Stimulated activated CD4-positive, alpha-beta T cell treated with anti-CD3 and anti-CD28 coated beads, Interleukin-1b, Interleukin-23, amount 100 ng/mL, for 24 hours (primary cell): Measurements from ENCODE around the gene MT2A.

Experiments used
- DNase-seq, 4 experiments: peaks; one replicate each; pipeline ENCODE4 v3.0.0-alpha.2; 2020; ENCODE audit warnings: low read depth in 4 of 4, low spot score in 1 of 4

The MT2A gene

GRCh38 chr16:56636616-56637413, 28.4 kb downstream of the MT2A start:
- no peak for DNase-seq

- no peak for DNase-seq
Observed at GRCh38 chr16:56637814-56638750, 29.7 kb downstream of the MT2A start, which contains the start of gene MT1A. Gene MT1A, plus strand, starts transcription at chr16:56638666. Its CDS starts 73 bp downstream, at chr16:56638739.

GRCh38 chr16:56639045-56639444, 30.7 kb downstream of the MT2A start:
- no peak for DNase-seq

DNA sequence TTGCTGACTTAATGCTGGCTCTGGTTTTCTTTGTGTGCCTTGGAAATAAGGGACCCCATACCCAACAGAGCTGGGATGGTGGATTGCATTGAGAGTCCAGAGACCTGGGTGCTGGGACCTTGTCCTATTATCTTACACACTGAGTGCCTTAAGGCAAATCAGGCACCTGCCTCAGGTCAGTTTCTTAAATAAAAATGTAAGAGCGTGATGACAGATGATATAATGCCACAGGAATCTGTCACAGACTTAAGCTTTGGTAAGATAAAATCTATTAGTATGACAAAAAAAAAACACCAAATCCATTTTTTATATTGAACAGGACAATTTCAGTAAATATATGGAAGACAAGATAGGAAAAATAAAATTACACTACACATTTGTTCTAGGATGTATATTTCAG, 31.7 kb downstream of the MT2A start:
- no peak for DNase-seq

GRCh38 chr16:56641166-56641565, 32.8 kb downstream of the MT2A start:
- DNase-seq: no peak

- DNase-seq: peak in 3 of 4 experiments; percentile 47 to 72 (median 59)
Observed at GRCh38 chr16:56643080-56643778, 34.8 kb downstream of the MT2A start.

- DNase-seq: no peak
Observed at GRCh38 chr16:56643833-56644232, 35.4 kb downstream of the MT2A start.

DNA sequence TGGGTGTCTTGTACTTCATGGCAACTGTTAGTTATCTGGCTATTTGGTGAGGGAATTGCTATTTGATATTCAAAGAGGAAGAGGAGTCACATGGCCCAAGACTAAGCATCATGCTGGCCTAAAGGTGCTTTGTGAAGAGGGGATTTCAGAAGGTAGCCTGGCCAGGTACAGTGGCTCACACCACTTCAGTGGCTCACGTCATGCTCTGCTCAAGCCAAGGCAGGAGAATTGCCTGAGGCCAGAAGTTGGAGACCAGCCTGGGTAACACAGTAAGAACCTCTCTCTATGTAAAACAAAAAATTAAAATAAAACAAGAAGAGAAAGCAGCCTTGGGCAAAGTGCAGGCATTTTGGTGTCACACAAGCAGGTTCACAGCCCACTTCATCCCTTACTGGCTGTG, 36.9 kb downstream of the MT2A start:
- no peak for DNase-seq

DNA sequence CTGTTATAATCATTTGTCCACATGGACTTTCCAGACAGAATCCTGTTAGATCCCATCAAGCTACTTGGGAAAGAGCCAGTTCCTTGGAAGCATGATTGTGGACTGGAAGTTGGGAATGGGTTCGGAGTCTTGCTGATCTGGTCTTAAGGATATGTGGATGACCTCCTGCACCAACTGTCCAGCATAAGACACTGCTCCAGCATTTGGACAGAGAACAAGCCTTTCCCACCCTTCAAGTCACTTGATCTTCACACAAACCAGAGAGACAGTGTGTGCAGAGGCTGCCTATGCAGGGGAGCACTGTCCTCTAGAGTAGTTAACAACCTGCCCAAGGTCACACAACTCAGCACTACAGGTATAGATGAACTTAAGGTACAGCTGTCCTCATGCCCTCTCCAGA, 37.5 kb downstream of the MT2A start:
- DNase-seq: no peak

DNA sequence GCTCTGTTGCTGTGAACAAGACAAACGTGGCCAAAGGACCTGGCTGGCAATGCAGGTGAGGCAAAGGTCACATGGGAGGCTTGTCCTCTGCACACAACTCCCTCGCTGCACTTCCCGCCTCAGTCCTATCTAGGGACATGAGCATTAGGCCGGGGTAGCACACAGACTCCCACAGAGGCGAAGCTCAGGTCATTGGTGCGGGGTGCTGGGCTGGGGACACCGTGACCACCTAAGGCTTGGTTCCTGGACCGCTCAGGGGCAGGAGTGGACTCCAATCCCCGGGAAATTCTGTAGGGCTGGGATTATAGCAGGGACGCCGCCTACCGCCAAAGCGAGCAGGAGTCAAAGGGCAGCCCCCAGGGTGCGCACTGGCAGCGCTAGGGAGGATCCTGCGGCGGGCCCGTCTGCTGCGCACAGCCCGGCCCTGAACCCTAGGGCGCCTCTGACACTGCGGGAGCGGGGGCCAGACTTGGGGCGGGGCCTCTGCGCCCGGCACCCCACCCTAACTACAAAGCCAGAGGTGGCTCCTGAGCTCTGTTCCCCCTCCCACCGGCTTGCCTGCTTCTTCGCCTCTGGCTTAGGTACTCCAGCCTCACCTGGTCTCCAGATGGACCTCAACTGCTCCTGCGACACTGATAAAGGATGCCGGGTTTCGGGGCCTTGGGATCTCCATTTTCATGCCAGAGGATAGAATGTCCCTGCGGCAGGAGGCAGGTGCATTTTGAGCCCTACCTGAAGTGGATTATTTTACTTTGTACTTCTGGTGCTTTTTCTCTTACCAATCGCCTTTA, 39.5 kb downstream of the MT2A start:
- DNase-seq: no peak

DNA sequence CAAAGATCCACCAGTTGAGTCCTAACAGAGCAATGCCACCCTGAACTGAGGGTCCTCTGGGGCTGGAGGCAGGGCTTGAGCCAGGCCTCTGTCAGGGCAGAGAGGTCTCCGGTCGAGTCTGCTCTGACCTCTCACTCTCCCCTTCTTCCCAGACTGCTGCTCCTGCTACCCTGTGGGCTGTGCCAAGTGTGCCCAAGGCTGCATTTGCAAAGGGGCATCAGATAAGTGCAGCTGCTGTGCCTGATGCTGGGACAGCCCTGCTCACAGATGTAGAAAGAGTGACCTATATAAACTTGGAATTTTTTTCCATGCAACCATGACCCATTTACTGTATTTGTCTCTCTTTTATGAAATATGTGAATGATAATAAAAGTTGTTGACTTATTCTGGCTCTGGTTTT, 40.9 kb downstream of the MT2A start:
- no peak for DNase-seq

- no peak for DNase-seq
Observed at GRCh38 chr16:56649820-56650219, 41.4 kb downstream of the MT2A start.

GRCh38 chr16:56651586-56651985, 43.2 kb downstream of the MT2A start, which contains the start of gene MT1B:
Gene MT1B, plus strand, starts transcription at chr16:56651886. Its CDS starts 68 bp downstream, at chr16:56651954.
- no peak for DNase-seq

DNA sequence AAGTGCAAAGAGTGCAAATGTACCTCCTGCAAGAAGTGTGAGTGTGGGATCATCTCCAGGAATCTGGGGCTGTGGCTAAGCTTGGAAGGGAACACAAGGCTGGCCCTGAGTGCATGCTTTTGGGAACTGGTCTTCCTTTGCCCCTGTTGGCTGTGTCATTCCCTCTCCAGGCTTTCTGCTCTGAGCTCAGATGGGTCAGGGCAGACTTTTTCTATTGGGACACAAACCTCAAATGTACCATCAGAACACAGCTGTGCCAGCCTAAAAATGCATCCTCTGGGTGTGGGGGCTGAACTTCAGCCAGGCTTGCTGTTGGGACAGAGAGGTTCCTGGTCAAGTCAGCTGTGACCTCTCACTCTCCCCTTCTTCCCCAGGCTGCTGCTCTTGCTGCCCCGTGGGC, 44.2 kb downstream of the MT2A start:
- no peak for DNase-seq

- DNase-seq: no peak
Observed at GRCh38 chr16:56653218-56653617, 44.8 kb downstream of the MT2A start.

GRCh38 chr16:56657555-56658326, 49.4 kb downstream of the MT2A start, which contains the start of gene MT1F:
Gene MT1F, plus strand, starts transcription at chr16:56657959. Its CDS starts 100 bp downstream, at chr16:56658059.
- DNase-seq: peak in 3 of 4 experiments; percentile 51 to 67 (median 63)

DNA sequence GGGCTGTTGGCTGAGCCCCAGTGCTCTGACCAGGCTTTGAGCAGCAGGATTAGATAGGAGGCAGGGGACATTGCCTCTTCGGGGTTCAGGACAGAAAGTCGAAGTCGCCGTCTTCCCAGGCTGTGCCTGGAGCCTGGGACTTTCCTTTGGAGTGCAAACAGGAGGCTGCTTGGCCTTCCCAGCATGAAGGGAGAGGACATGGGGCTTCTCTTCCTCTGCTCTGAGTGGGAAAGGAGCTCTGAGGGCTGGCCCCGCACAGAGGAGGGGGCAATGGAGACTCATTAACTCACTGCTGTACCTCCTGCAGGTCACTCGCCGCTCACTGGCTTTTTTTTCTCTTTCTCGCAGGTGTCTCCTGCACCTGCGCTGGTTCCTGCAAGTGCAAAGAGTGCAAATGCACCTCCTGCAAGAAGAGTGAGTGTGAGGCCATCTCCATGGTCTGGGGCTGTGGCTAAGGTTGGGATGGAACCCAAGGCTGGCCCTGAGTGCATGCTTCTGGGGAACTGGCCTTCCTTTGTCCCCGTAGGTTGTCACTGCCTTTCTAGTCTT, 50.0 kb downstream of the MT2A start:
- no peak for DNase-seq
